NCI-H524 treated with DMSO at 0.1 percent for 48 hours (cell line): Measurements from ENCODE around the gene ORC6.
"Not testable (repeated sequence)": the region's sequence is repeated elsewhere in the genome, so short reads cannot be mapped to it uniquely, and the experiment has no call there.

Source experiments
- DNase-seq: peaks from one replicate; lab custom pipeline; 2025; lab: John Stamatoyannopoulos, UW

ORC6 gene

GRCh38 chr16:46689365-46690280 lies at the start of gene ORC6:
ORC6 (plus strand) TSS chr16:46689659; CDS start chr16:46689706, 47 bp downstream.
- DNase-seq = peak; percentile 89

- no peak for DNase-seq
Measured at GRCh38 chr16:46648656-46649055, 40.8 kb upstream of the ORC6 start.

GRCh38 chr16:46649588-46650253 lies 39.7 kb upstream of the ORC6 start:
- DNase-seq = no peak

GRCh38 chr16:46650254-46650623 lies 39.2 kb upstream of the ORC6 start:
- DNase-seq = no peak

GRCh38 chr16:46651305-46651704 lies 38.2 kb upstream of the ORC6 start:
- no peak for DNase-seq

GRCh38 chr16:46658925-46659324 lies 30.5 kb upstream of the ORC6 start:
- no peak for DNase-seq

- DNase-seq = no peak
Measured at GRCh38 chr16:46662123-46662522, 27.3 kb upstream of the ORC6 start.

- DNase-seq = peak; percentile 10
Measured at GRCh38 chr16:46673320-46674013, 16.0 kb upstream of the ORC6 start.

- not testable (repeated sequence) for DNase-seq
Measured at GRCh38 chr16:46677943-46678342, 11.5 kb upstream of the ORC6 start.

- DNase-seq = not testable (repeated sequence)
Measured at GRCh38 chr16:46681867-46682266, 7.6 kb upstream of the ORC6 start.

- no peak for DNase-seq
Measured at GRCh38 chr16:46686815-46687473, 2.5 kb upstream of the ORC6 start.

- no peak for DNase-seq
Measured at GRCh38 chr16:46687486-46687885, 2.0 kb upstream of the ORC6 start.

GRCh38 chr16:46688101-46688653 lies 1.3 kb upstream of the ORC6 start:
- no peak for DNase-seq

- DNase-seq = peak; percentile 91
Measured at GRCh38 chr16:46688654-46689364, 650 bp upstream of the ORC6 start, which contains the start of gene VPS35. VPS35 (minus strand) TSS chr16:46689178; CDS start chr16:46689133, 45 bp downstream.

GRCh38 chr16:46690281-46691178 lies 1.1 kb downstream of the ORC6 start:
- DNase-seq = no peak

GRCh38 chr16:46691726-46692125 lies 2.3 kb downstream of the ORC6 start:
- DNase-seq = no peak

- DNase-seq = no peak
Measured at GRCh38 chr16:46693598-46693997, 4.1 kb downstream of the ORC6 start.

GRCh38 chr16:46695937-46696336 lies 6.5 kb downstream of the ORC6 start:
- no peak for DNase-seq

GRCh38 chr16:46696957-46697356 lies 7.5 kb downstream of the ORC6 start:
- no peak for DNase-seq

GRCh38 chr16:46700048-46700447 lies 10.6 kb downstream of the ORC6 start:
- no peak for DNase-seq
